ENCODE data around the gene NR2C2.

The NR2C2 gene

GRCh38 chr3:14946236-14946635 is 1.1 kb upstream of the NR2C2 start:
- DNase-seq (ENCODE audit: low read depth, low spot score), result no peak
- H3K4me3 ChIP-seq (ENCODE audit: low read depth, low read length), result peak overlapping the region; percentile 85
- no peak for TF ChIP-seq CTCF (IDR thresholded peaks at IDR 0.05; ENCODE audit: low read depth, low read length)
- in situ Hi-C loops (cut with HindIII; ENCODE audit: low sequenced_read_pairs), result no loop called here

- no peak for DNase-seq (ENCODE audit: low read depth, low spot score)
- peak overlapping the region; percentile 85 for H3K4me3 ChIP-seq (ENCODE audit: low read depth, low read length)
- TF ChIP-seq CTCF (IDR thresholded peaks at IDR 0.05; ENCODE audit: low read depth, low read length), result no peak
- in situ Hi-C loops (cut with HindIII; ENCODE audit: low sequenced_read_pairs), result no loop called here
These were observed 664 bp upstream of the NR2C2 start for GRCh38 chr3:14946739-14947099.

GRCh38 chr3:14947886-14948608 is 664 bp downstream of the NR2C2 start:
- in situ Hi-C loops (cut with HindIII; ENCODE audit: low sequenced_read_pairs), result no loop called here
- no peak for TF ChIP-seq CTCF (IDR thresholded peaks at IDR 0.05; ENCODE audit: low read depth, low read length)
- H3K4me3 ChIP-seq (ENCODE audit: low read depth, low read length), result peak overlapping the region; percentile 85
- peak; percentile 97 for DNase-seq (ENCODE audit: low read depth, low spot score)

- no peak for DNase-seq (ENCODE audit: low read depth, low spot score)
- no peak for TF ChIP-seq CTCF (IDR thresholded peaks at IDR 0.05; ENCODE audit: low read depth, low read length)
- peak overlapping the region; percentile 85 for H3K4me3 ChIP-seq (ENCODE audit: low read depth, low read length)
- in situ Hi-C loops (cut with HindIII; ENCODE audit: low sequenced_read_pairs), result no loop called here
These were observed 1.2 kb downstream of the NR2C2 start for GRCh38 chr3:14948609-14949038.

GRCh38 chr3:14949126-14949525 is 1.7 kb downstream of the NR2C2 start:
- DNase-seq (ENCODE audit: low read depth, low spot score), result no peak
- TF ChIP-seq CTCF (IDR thresholded peaks at IDR 0.05; ENCODE audit: low read depth, low read length), result no peak
- H3K4me3 ChIP-seq (ENCODE audit: low read depth, low read length), result peak overlapping the region; percentile 85
- in situ Hi-C loops (cut with HindIII; ENCODE audit: low sequenced_read_pairs), result no loop called here

GRCh38 chr3:14950274-14950673 is 2.9 kb downstream of the NR2C2 start:
- in situ Hi-C loops (cut with HindIII; ENCODE audit: low sequenced_read_pairs), result no loop called here
- TF ChIP-seq CTCF (IDR thresholded peaks at IDR 0.05; ENCODE audit: low read depth, low read length), result no peak

More at GRCh38 chr3:14950274-14950673, 2.9 kb downstream of the NR2C2 start:
- DNase-seq (ENCODE audit: low read depth, low spot score), result no peak
- H3K4me3 ChIP-seq (ENCODE audit: low read depth, low read length), result no peak overlapping the region
